Cardiac fibroblast (primary cell): ENCODE measurements around the gene CAPN1.
A peak's percentile ranks its signal among the peaks of the same experiment; 100 is the strongest.
"Not testable (repeated sequence)": the region's sequence is repeated elsewhere in the genome, so short reads cannot be mapped to it uniquely, and the experiment has no call there.

ENCODE experiments used
- DNase-seq, 2 donors: peaks; one replicate each; pipeline versions ENCODE4 v3.0.0 to v3.0.0-alpha.2; 2010; ENCODE audit warnings: low read depth in 2 of 2
- H3K4me3 ChIP-seq, 2 donors: replicated peaks in 1 of 2; 1 replicate in 1 of 2; 2 replicates in 1 of 2; pipeline ENCODE4 v1.5.1; 2011; ENCODE audit warnings: low read depth in 2 of 2, low read length in 2 of 2, mild to moderate bottlenecking in 2 of 2, moderate library complexity in 1 of 2
- TF ChIP-seq, protein P1 (sequence below): IDR thresholded peaks from one replicate; pipeline ENCODE4 v1.5.1; 2011; ENCODE audit warnings: low read depth, mild to moderate bottlenecking, low read length, inconsistent platforms

The CAPN1 gene

GRCh38 chr11:65135633-65136145 lies 46.0 kb upstream of the CAPN1 start:
- TF ChIP-seq, protein P1, sequence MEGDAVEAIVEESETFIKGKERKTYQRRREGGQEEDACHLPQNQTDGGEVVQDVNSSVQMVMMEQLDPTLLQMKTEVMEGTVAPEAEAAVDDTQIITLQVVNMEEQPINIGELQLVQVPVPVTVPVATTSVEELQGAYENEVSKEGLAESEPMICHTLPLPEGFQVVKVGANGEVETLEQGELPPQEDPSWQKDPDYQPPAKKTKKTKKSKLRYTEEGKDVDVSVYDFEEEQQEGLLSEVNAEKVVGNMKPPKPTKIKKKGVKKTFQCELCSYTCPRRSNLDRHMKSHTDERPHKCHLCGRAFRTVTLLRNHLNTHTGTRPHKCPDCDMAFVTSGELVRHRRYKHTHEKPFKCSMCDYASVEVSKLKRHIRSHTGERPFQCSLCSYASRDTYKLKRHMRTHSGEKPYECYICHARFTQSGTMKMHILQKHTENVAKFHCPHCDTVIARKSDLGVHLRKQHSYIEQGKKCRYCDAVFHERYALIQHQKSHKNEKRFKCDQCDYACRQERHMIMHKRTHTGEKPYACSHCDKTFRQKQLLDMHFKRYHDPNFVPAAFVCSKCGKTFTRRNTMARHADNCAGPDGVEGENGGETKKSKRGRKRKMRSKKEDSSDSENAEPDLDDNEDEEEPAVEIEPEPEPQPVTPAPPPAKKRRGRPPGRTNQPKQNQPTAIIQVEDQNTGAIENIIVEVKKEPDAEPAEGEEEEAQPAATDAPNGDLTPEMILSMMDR = no peak
- H3K4me3 ChIP-seq = peak overlapping the region; percentile 95 to 98
- no peak for DNase-seq

- TF ChIP-seq, protein P1 = no peak
- DNase-seq = no peak
- H3K4me3 ChIP-seq = no peak overlapping the region
Measured at GRCh38 chr11:65136515-65137096, 45.1 kb upstream of the CAPN1 start.

DNA sequence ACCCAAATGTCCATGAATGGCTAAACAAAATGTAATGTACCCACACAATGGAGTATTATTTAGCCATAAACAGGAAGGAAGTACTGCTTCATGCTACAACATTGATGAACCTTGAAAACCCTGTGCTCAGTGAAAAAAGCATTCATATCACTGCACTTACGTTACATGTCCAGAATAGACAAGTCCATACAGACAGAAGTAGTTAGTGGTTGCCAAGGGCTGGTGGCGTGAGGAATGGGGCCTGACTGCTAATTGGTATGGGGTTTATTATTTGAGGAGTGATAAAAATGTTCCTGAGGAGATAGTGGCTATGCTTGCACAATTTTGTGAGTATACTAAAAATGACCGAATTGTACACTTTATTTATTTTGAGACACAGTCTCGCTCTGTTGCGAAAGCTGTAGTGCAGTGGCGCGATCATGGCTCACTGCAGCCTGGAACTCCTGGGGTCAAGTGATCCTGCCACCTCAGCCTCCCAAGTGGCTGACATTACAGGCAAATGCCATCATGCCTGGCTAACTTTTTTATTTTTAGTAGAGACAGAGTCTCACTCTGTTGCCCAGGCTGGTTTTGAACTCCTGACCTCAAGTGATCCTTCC lies 39.7 kb upstream of the CAPN1 start:
- DNase-seq = no peak
- no peak overlapping the region for H3K4me3 ChIP-seq
- TF ChIP-seq, protein P1 = no peak

DNA sequence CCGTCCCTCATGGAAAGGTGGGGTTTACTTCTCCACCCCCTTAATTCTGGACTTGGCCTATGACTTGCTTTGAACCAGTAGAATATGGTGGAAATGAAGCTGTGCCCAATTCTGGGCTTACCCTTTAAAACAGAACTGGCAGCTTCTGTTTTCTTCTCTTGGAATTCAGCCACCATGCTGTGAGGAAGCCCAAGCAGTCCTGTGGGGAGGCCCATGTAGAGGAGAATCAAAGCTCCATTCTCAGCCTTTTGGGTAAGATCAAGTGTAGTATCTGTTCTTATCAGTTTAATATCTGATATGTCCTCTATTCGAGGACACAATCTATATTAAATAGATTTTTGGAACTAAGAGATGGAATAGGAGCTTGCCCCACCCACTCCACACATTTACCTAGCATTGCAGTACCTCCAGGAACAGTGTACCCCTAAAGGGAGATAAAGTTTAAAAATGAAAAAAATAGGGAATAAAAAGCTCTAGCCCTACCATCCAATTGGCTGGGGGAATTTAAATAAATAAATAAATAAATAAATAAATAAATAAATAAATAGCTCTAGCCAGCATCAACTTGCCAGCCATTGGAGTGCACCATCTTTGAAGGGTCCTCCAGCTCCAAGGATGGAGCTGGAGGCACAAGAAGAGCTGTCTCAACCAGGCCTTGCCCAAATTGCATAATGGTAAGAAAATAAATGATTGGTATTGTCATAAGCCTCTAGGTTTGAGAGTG lies 34.2 kb upstream of the CAPN1 start:
- TF ChIP-seq, protein P1 = no peak
- no peak overlapping the region for H3K4me3 ChIP-seq
- DNase-seq = no peak

GRCh38 chr11:65148657-65149056 lies 33.1 kb upstream of the CAPN1 start:
- DNase-seq = no peak
- no peak overlapping the region for H3K4me3 ChIP-seq
- TF ChIP-seq, protein P1 = no peak

- not testable (repeated sequence) for H3K4me3 ChIP-seq, DNase-seq
Measured at GRCh38 chr11:65150131-65150508, 31.6 kb upstream of the CAPN1 start.
